ENCODE measurements around the gene NRL.

DNA sequence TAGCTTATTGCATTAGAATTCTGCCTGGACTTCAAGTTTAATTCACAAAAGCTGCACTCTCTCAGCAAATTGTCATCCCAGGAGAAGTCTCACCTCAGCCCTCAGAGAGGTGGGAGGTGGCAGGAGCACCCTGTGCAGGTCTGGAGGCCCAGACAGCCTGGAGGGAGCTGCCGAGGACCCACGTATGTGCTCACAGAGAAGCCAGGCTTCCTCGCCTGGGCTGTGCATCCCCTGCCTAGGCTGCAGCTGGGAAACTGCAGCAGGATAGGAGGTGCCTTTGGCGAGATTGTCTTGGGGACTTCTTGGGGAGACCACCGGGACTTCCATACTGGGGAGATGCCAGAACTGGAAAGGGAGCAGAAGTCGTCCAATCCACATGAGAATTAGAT, 34.6 kb downstream of the NRL start:
- TF ChIP-seq, protein P1, sequence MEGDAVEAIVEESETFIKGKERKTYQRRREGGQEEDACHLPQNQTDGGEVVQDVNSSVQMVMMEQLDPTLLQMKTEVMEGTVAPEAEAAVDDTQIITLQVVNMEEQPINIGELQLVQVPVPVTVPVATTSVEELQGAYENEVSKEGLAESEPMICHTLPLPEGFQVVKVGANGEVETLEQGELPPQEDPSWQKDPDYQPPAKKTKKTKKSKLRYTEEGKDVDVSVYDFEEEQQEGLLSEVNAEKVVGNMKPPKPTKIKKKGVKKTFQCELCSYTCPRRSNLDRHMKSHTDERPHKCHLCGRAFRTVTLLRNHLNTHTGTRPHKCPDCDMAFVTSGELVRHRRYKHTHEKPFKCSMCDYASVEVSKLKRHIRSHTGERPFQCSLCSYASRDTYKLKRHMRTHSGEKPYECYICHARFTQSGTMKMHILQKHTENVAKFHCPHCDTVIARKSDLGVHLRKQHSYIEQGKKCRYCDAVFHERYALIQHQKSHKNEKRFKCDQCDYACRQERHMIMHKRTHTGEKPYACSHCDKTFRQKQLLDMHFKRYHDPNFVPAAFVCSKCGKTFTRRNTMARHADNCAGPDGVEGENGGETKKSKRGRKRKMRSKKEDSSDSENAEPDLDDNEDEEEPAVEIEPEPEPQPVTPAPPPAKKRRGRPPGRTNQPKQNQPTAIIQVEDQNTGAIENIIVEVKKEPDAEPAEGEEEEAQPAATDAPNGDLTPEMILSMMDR (IDR thresholded peaks at IDR 0.05): no peak
- TF ChIP-seq, protein P2, sequence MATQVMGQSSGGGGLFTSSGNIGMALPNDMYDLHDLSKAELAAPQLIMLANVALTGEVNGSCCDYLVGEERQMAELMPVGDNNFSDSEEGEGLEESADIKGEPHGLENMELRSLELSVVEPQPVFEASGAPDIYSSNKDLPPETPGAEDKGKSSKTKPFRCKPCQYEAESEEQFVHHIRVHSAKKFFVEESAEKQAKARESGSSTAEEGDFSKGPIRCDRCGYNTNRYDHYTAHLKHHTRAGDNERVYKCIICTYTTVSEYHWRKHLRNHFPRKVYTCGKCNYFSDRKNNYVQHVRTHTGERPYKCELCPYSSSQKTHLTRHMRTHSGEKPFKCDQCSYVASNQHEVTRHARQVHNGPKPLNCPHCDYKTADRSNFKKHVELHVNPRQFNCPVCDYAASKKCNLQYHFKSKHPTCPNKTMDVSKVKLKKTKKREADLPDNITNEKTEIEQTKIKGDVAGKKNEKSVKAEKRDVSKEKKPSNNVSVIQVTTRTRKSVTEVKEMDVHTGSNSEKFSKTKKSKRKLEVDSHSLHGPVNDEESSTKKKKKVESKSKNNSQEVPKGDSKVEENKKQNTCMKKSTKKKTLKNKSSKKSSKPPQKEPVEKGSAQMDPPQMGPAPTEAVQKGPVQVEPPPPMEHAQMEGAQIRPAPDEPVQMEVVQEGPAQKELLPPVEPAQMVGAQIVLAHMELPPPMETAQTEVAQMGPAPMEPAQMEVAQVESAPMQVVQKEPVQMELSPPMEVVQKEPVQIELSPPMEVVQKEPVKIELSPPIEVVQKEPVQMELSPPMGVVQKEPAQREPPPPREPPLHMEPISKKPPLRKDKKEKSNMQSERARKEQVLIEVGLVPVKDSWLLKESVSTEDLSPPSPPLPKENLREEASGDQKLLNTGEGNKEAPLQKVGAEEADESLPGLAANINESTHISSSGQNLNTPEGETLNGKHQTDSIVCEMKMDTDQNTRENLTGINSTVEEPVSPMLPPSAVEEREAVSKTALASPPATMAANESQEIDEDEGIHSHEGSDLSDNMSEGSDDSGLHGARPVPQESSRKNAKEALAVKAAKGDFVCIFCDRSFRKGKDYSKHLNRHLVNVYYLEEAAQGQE (IDR thresholded peaks at IDR 0.05; ENCODE audit: insufficient read depth in 1 of 2, low read depth in 2 of 2, low read length in 1 of 2): no peak
- TF ChIP-seq POLR2AphosphoS5 (IDR thresholded peaks at IDR 0.05; ENCODE audit: low read depth, low read length) (no peak), SIN3A (IDR thresholded peaks at IDR 0.05; ENCODE audit: borderline replicate concordance, insufficient read depth, low read depth, low read length) (no peak), TCF7L2 (IDR thresholded peaks at IDR 0.05; ENCODE audit: low read depth, low read length) (no peak)
